Fibroblast of skin of abdomen (primary cell): Measurements from ENCODE around the gene DUSP5.
"Not testable (repeated sequence)": the region's sequence is repeated elsewhere in the genome, so short reads cannot be mapped to it uniquely, and the experiment has no call there.

Source experiments
- DNase-seq: peaks from one replicate; pipeline ENCODE4 v3.0.0-alpha.2; 2013

The DUSP5 gene

GRCh38 chr10:110523736-110524135 is 26.0 kb downstream of the DUSP5 start:
- no peak for DNase-seq

GRCh38 chr10:110524179-110524858 is 26.6 kb downstream of the DUSP5 start:
- no peak for DNase-seq

- no peak for DNase-seq
Observed at GRCh38 chr10:110524859-110525232, 27.1 kb downstream of the DUSP5 start.

- peak; percentile 45 for DNase-seq
Observed at GRCh38 chr10:110525349-110526260, 27.9 kb downstream of the DUSP5 start.

- DNase-seq, result peak; percentile 35
Observed at GRCh38 chr10:110527731-110528171, 30.0 kb downstream of the DUSP5 start.

GRCh38 chr10:110528224-110528996 is 30.7 kb downstream of the DUSP5 start:
- DNase-seq, result no peak

- peak; percentile 43 for DNase-seq
Observed at GRCh38 chr10:110528997-110529524, 31.4 kb downstream of the DUSP5 start.

- no peak for DNase-seq
Observed at GRCh38 chr10:110529596-110530011, 31.9 kb downstream of the DUSP5 start.

- peak; percentile 53 for DNase-seq
Observed at GRCh38 chr10:110530131-110530831, 32.6 kb downstream of the DUSP5 start.

GRCh38 chr10:110531687-110532086 is 34.0 kb downstream of the DUSP5 start:
- no peak for DNase-seq

GRCh38 chr10:110532628-110533027 is 34.9 kb downstream of the DUSP5 start:
- DNase-seq, result not testable (repeated sequence)

- DNase-seq, result no peak
Observed at GRCh38 chr10:110533149-110533548, 35.4 kb downstream of the DUSP5 start.

GRCh38 chr10:110534571-110534970 is 36.9 kb downstream of the DUSP5 start:
- DNase-seq, result no peak

- DNase-seq, result peak; percentile 69
Observed at GRCh38 chr10:110535958-110536891, 38.5 kb downstream of the DUSP5 start.

- DNase-seq, result no peak
Observed at GRCh38 chr10:110539091-110539490, 41.4 kb downstream of the DUSP5 start.

- no peak for DNase-seq
Observed at GRCh38 chr10:110540031-110540430, 42.3 kb downstream of the DUSP5 start.

- DNase-seq, result no peak
Observed at GRCh38 chr10:110544958-110545537, 47.3 kb downstream of the DUSP5 start.

GRCh38 chr10:110546077-110546476 is 48.4 kb downstream of the DUSP5 start:
- DNase-seq, result no peak

GRCh38 chr10:110546499-110547110 is 48.9 kb downstream of the DUSP5 start:
- DNase-seq, result no peak
